ENCODE measurements around the gene PRKCE. TPM values are rescaled to one million over a fixed set of nuclear protein-coding genes. Genes with fewer than 3 reads are reported as not detected.

PRKCE gene
- total RNA-seq, 1 experiment from 2014 or later, result 1.3 TPM

GRCh38 chr2:45945302-45945717 is 293.8 kb downstream of the PRKCE start:
- Histone ChIP-seq H3K9ac (ENCODE audit: extremely low read depth, insufficient read length, low read length) (no peak overlapping the region), H3K27ac (ENCODE audit: insufficient read length, low read depth, low read length) (no peak overlapping the region), H4K91ac (ENCODE audit: insufficient read length, low read depth, low read length) (no peak overlapping the region), H2BK15ac (ENCODE audit: low read depth, low read length) (no peak overlapping the region), H3K23ac (ENCODE audit: insufficient read length, low read depth, low read length) (no peak overlapping the region), H2BK12ac (ENCODE audit: insufficient read length, low read depth, low read length) (no peak overlapping the region), H3T11ph (ENCODE audit: low read length) (no peak overlapping the region), H3K79me1 (ENCODE audit: insufficient read depth, low read depth, low read length, poor library complexity, severe bottlenecking) (no peaks in the 10 kb centered on the region), H3K27me3 (ENCODE audit: insufficient read depth, low read length) (no peaks in the 10 kb centered on the region), H4K8ac (replicated peaks; ENCODE audit: insufficient read length, low read depth, low read length) (no peak overlapping the region), H4K5ac (ENCODE audit: insufficient read length, low read depth, low read length) (no peak overlapping the region), H3K14ac (ENCODE audit: insufficient read depth, low read length) (no peak overlapping the region), H2AFZ (ENCODE audit: low read length) (no peak overlapping the region), H3K79me2 (ENCODE audit: insufficient read depth, low read length) (no peaks in the 10 kb centered on the region), H3K4ac (ENCODE audit: low read depth, low read length) (no peak overlapping the region), H2BK20ac (ENCODE audit: low read depth, low read length, poor library complexity, severe bottlenecking) (no peak overlapping the region), H2AK5ac (ENCODE audit: insufficient read length, low read length) (no peak overlapping the region), H3K18ac (ENCODE audit: insufficient read length, low read depth, low read length) (no peak overlapping the region), H4K20me1 (ENCODE audit: control insufficient read depth, insufficient read depth, insufficient read length) (no peaks in the 10 kb centered on the region), H3K56ac (ENCODE audit: insufficient read length, low read depth, low read length) (no peak overlapping the region), H2BK120ac (ENCODE audit: low read depth, low read length, poor library complexity, severe bottlenecking) (no peak overlapping the region), H3K4me1 (ENCODE audit: insufficient read depth, low read length) (no peaks in the 10 kb centered on the region; the same call in 1 of the 2 replicates), H2BK5ac (ENCODE audit: insufficient read length, low read length) (no peak overlapping the region), H3K9me3 (ENCODE audit: control insufficient read depth, low read depth, low read length) (no peaks in the 10 kb centered on the region), H3K4me2 (ENCODE audit: insufficient read depth, insufficient read length, low read length) (no peak overlapping the region), H3K23me2 (ENCODE audit: insufficient read length, low read depth, low read length, poor library complexity, severe bottlenecking) (no peaks in the 10 kb centered on the region)
- no peak overlapping the region for H3K4me3 Mint-ChIP-seq
- no peak for TF ChIP-seq CTCF (conservative IDR thresholded peaks at IDR 0.05)
- no peak overlapping the region for H3K27ac Mint-ChIP-seq
- DNase-seq, result no peak
- peaks cover 2% of the 10 kb centered on the region; the same call in 1 of the 2 replicates for H3K27me3 Mint-ChIP-seq (ENCODE audit: low read depth)
- H3K9me3 Mint-ChIP-seq, result no peaks in the 10 kb centered on the region
- H3K4me1 Mint-ChIP-seq, result peaks cover 12 to 13% of the 10 kb centered on the region in 2 experiments
- no CpG with 5 or more reads among the region's 9 CpGs for WGBS (ENCODE audit: extremely low coverage, insufficient read length, low lambda C conversion rate)
- no peaks in the 10 kb centered on the region for H3K36me3 Mint-ChIP-seq (ENCODE audit: insufficient read depth in 1 of 3, low read depth in 3 of 3)
